ENCODE data around the gene GNB3. TPM values are rescaled to one million over a fixed set of nuclear protein-coding genes. Genes with fewer than 3 reads are reported as not detected.
"Not testable (repeated sequence)": the region's sequence is repeated elsewhere in the genome, so short reads cannot be mapped to it uniquely, and the experiment has no call there.

GNB3 gene
- total RNA-seq, 1 experiment from 2014 or later, result 3.8 TPM

GRCh38 chr12:6890789-6891645 is 50.3 kb downstream of the GNB3 start:
- in situ Hi-C loops (cut with HindIII; ENCODE audit: low sequenced_read_pairs), result no loop called here
- peak; percentile 96 for DNase-seq (ENCODE audit: low spot score)

GRCh38 chr12:6891646-6892001 is 50.9 kb downstream of the GNB3 start:
- in situ Hi-C loops (cut with HindIII; ENCODE audit: low sequenced_read_pairs), result no loop called here
- DNase-seq (ENCODE audit: low spot score), result no peak

- in situ Hi-C loops (cut with HindIII; ENCODE audit: low sequenced_read_pairs); DNase-seq (ENCODE audit: low spot score): not testable (repeated sequence)
Observed at GRCh38 chr12:6892683-6893082, 52.0 kb downstream of the GNB3 start.

- in situ Hi-C loops (cut with HindIII; ENCODE audit: low sequenced_read_pairs), result no loop called here
- DNase-seq (ENCODE audit: low spot score), result no peak
Observed at GRCh38 chr12:6894321-6894720, 53.6 kb downstream of the GNB3 start.

Other genes with a start within 250 kb of the GNB3 start
- 374 and 375 TPM in 2 replicates for gene CHD4, start 233.5 kb upstream of the GNB3 start, total RNA-seq (2014; rRNA removed; shearing (Covaris generic))
- gene LPAR5, start 205.0 kb upstream of the GNB3 start, total RNA-seq (2014; rRNA removed; shearing (Covaris generic)), result 0.03 TPM in 1 of 2 replicates, not detected in the other
- not detected in 2 replicates for gene ACRBP, start 193.5 kb upstream of the GNB3 start, total RNA-seq (2014; rRNA removed; shearing (Covaris generic))
- gene ING4, start 177.8 kb upstream of the GNB3 start, total RNA-seq (2014; rRNA removed; shearing (Covaris generic)), result 33.0 and 47.7 TPM in 2 replicates
- 14.9 and 25.5 TPM in 2 replicates for gene ZNF384, start 151.6 kb upstream of the GNB3 start, total RNA-seq (2014; rRNA removed; shearing (Covaris generic))
- 0.44 and 4.4 TPM in 2 replicates for gene PIANP, start 140.1 kb upstream of the GNB3 start, total RNA-seq (2014; rRNA removed; shearing (Covaris generic))
- gene COPS7A, start 116.9 kb upstream of the GNB3 start, total RNA-seq (2014; rRNA removed; shearing (Covaris generic)), result 47.0 and 47.6 TPM in 2 replicates
- 342 and 364 TPM in 2 replicates for gene MLF2, start 87.8 kb upstream of the GNB3 start, total RNA-seq (2014; rRNA removed; shearing (Covaris generic))
- 259 and 267 TPM in 2 replicates for gene PTMS, start 74.6 kb upstream of the GNB3 start, total RNA-seq (2014; rRNA removed; shearing (Covaris generic))
- gene LAG3, start 68.4 kb upstream of the GNB3 start, total RNA-seq (2014; rRNA removed; shearing (Covaris generic)), result 0.31 and 0.58 TPM in 2 replicates
- 0.34 and 1.3 TPM in 2 replicates for gene CD4, start 51.4 kb upstream of the GNB3 start, total RNA-seq (2014; rRNA removed; shearing (Covaris generic))
- 37.7 and 59.0 TPM in 2 replicates for gene GPR162, start 19.1 kb upstream of the GNB3 start, total RNA-seq (2014; rRNA removed; shearing (Covaris generic))
- 56.4 and 70.5 TPM in 2 replicates for gene P3H3, start 12.5 kb upstream of the GNB3 start, total RNA-seq (2014; rRNA removed; shearing (Covaris generic))
- gene CDCA3, start 10.4 kb downstream of the GNB3 start, total RNA-seq (2014; rRNA removed; shearing (Covaris generic)), result 84.2 and 103 TPM in 2 replicates
- 137 and 156 TPM in 2 replicates for gene USP5, start 11.2 kb downstream of the GNB3 start, total RNA-seq (2014; rRNA removed; shearing (Covaris generic))
- 1,506 and 1,683 TPM in 2 replicates for gene TPI1, start 26.6 kb downstream of the GNB3 start, total RNA-seq (2014; rRNA removed; shearing (Covaris generic))
- gene SPSB2, start 32.4 kb downstream of the GNB3 start, total RNA-seq (2014; rRNA removed; shearing (Covaris generic)), result 30.6 and 38.3 TPM in 2 replicates
- 7.0 and 16.1 TPM in 2 replicates for gene LRRC23, start 63.9 kb downstream of the GNB3 start, total RNA-seq (2014; rRNA removed; shearing (Covaris generic))
- 3.3 and 13.2 TPM in 2 replicates for gene ENO2, start 73.7 kb downstream of the GNB3 start, total RNA-seq (2014; rRNA removed; shearing (Covaris generic))
- 2.2 and 6.2 TPM in 2 replicates for gene ATN1, start 87.0 kb downstream of the GNB3 start, total RNA-seq (2014; rRNA removed; shearing (Covaris generic))
- gene RNU7-1, start 102.9 kb downstream of the GNB3 start, total RNA-seq (2014; rRNA removed; shearing (Covaris generic)), result not detected in 2 replicates
- 88.1 and 132 TPM in 2 replicates for gene C12orf57, start 103.1 kb downstream of the GNB3 start, total RNA-seq (2014; rRNA removed; shearing (Covaris generic))
- 12.1 and 16.6 TPM in 2 replicates for gene PTPN6, start 110.4 kb downstream of the GNB3 start, total RNA-seq (2014; rRNA removed; shearing (Covaris generic))
- gene PHB2, start 129.7 kb downstream of the GNB3 start, total RNA-seq (2014; rRNA removed; shearing (Covaris generic)), result 667 and 679 TPM in 2 replicates
- gene EMG1, start 130.0 kb downstream of the GNB3 start, total RNA-seq (2014; rRNA removed; shearing (Covaris generic)), result 76.4 and 83.4 TPM in 2 replicates
- gene LPCAT3, start 177.6 kb downstream of the GNB3 start, total RNA-seq (2014; rRNA removed; shearing (Covaris generic)), result 59.1 and 68.3 TPM in 2 replicates
- gene C1S, start 219.8 kb downstream of the GNB3 start, total RNA-seq (2014; rRNA removed; shearing (Covaris generic)), result 3.3 and 4.1 TPM in 2 replicates

Data from G401 (cell line).